Ovary (tissue), 3 donors: Measurements from ENCODE around the gene PLPP3.

Source experiments
- CTCF ChIP-seq, 3 donors: fragments of 450-650 bp in 2 of 3; fragments of 200-600 bp in 1 of 3; IDR thresholded peaks; one replicate each; pipeline versions ENCODE4 v1.5.1 to v1.8.0; 2016 to 2022; ENCODE audit warnings: antibody characterized with exemption in 3 of 3, mild to moderate bottlenecking in 1 of 3
- EP300 ChIP-seq: sonication (generic); formaldehyde crosslinking; IDR thresholded peaks from one replicate; pipeline ENCODE4 v1.6.1; 2017; ENCODE audit warnings: antibody characterized with exemption
- POLR2A ChIP-seq: fragments of 450-650 bp; IDR thresholded peaks from one replicate; pipeline ENCODE4 v1.6.1; 2017; ENCODE audit warnings: antibody characterized with exemption, mild to moderate bottlenecking, moderate library complexity
- donor health status: DM: no; HTN: no; CAD: no.

GRCh38 chr1:56516539-56517252 lies 62.7 kb downstream of the PLPP3 start:
- TF ChIP-seq CTCF (IDR thresholded peaks at IDR 0.05) (no peak), POLR2A (no peak), EP300 (no peak)
